ENCODE measurements around the gene FDXACB1.

Gene FDXACB1, protein sequence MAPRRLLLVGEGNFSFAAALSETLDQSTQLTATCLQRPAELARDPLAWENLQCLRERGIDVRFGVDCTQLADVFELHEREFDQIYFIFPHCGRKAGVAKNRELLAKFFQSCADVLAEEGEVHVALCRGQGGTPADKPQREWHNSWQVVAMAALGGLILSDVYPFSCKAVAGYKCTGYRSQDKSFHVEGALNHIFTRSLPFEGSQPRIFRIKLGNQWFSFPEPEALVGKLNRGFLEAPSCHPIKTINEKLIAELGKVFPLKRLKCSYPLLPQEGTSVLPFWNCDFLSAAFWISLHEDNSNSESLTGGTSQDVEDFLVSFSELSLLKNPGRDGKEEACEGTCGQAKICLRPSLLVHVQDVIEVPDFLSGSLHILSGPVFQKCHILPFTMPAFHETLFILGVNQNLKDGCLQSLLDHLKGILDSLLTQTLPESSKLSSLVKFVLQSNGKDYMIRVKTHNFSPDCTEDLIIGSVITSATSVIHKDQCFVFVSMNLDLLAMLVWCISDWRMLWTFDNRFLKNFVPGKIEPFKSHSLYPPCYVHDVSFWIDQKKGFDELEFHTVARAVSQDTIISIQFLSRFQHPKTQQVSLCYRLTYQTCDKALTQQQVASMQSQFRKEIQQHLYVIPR

DNA sequence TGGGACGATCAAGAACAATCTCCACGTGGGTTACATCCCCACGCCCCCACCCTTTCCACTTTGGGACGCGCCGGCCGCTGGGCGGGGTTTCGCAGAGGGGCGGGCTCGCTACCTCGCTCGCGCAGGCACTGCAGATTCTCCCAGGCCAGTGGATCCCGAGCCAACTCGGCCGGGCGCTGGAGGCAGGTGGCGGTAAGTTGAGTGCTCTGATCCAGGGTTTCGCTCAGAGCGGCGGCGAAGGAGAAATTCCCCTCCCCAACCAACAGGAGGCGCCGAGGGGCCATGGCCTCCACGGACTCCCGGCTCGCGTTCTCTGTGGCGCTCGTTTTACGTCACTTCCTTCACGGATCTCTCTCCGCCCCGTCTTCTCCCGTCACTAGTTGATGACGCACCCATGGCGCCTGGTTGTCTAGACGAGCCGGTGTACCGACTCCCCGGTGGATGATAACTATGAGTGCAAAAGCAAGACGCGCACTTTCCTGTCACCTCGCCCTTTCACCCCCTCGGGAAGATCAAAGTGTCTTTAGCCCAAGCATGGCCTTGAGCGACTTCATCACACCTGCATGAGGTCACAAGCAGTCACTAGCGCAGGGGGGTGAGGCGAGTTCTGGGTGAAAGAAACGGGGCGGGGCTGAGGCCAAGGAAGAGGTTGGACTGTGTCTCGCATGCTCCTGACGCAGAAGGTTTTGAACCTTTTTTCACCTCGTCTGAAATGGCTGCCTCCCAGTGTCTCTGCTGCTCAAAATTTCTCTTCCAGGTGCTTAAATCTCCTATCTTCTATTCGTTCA is at the start of gene FDXACB1, which contains the start of gene CFAP68:
TSS of gene FDXACB1 (minus strand) at position 317 of the 788 bp plus-strand sequence. CDS start at position 284, 33 bp downstream.
TSS of gene CFAP68 (plus strand) at position 693 of the 788 bp plus-strand sequence. CDS start at position 713, 20 bp downstream.
- peak; percentile 96 for DNase-seq (ENCODE audit: low spot score)

DNA sequence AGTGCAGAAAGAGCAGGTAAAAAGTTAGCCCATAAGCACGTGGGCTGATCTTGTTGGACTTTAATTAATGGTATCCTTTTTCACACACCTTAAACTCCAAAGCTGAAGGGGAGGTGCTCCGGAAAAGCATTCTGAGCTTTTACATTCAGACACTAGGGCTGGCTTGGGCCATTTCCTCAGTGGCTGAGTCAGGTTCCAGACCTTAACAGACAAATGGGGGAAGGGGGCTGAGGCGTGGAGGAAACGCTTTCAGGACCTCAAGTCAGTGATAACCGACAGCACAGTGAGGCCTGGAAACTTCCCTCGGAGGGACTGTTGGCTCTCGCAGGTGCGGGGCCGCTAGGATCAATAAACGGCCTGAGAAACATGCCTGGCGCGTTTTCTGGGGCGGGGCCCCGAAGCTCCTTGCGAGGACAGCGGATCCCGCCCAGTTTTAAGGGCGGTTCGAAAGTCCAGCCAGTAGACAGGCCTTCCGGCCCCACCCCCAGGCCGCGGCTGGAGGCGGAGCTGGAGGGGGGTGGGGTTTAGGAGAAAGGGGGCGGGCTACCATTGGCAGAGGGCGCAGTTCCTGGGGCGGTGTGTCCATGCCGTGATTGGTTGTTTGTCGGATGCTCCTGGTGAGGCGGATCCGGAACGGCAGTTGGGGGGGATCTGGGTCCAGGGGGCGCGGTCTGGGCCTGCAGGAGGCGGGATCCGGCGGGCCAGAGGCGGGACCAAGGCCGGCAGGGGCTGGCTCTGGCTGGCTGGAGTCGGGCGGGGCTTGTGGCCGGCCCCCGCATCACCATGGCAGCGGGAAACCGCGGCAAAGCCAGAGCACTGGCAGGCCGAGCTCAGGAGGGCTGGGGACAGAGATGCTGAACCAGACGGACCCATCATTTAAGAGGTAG is 47.8 kb upstream of the FDXACB1 start:
- DNase-seq (ENCODE audit: low spot score), result peak; percentile 98

DNA sequence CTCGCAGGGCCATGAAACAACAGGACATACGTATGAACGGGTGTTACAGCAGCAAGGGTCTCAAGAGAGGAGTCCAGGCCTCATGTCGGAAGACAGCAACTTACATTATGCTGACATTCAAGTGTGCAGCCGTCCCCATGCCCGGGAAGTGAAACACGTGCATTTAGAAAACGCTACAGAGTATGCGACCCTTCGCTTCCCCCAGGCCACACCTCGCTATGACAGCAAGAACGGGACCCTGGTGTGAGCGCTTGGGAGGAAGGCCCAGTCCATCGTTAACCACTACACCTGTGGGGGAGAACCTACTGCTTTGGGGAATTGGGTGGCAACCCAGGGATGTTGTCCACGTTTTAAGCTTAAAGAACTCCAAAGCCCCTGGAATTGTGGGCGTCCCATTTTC is 47.0 kb upstream of the FDXACB1 start:
- no peak for DNase-seq (ENCODE audit: low spot score)

DNA sequence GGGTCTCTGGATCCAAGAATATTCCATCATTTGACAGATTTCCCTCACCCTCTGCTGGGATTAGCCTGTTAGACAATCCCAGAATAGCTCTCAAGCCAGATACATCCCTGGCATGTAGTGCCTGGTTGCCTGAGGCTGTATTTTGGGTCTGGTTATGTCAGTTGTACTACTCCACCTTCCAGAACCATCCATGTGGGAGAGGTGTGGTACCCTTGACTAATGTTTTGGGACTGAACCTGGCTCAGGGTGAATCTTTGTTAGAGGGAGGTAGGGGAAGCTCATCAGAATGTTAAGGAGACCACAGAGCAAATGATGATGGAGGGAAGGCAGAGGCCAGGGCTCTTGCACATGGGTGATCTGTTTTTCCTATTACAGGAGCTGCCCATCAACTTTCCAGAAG is 45.0 kb upstream of the FDXACB1 start:
- DNase-seq (ENCODE audit: low spot score), result no peak

DNA sequence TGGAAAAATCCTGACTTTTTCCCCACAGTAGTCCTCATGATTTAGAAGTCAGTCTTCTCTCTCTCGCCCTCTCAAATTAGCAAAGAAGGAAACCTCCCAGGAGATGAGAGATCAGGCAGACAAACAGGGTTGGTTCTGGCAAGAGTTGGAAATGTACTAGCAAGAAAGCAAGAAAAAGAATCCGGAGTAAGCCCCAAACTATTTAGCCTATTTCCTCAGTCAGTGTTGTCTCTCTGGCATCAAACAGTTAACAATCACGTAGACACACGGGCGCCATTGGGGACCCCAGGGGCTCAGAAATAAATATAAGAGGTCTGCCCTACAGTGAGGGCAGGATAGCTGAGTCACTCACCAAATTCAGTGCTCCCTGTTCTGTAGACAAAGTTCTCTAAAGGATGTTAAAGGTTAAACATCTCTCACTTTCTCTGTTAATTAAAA is 44.4 kb upstream of the FDXACB1 start:
- no peak for DNase-seq (ENCODE audit: low spot score)

DNA sequence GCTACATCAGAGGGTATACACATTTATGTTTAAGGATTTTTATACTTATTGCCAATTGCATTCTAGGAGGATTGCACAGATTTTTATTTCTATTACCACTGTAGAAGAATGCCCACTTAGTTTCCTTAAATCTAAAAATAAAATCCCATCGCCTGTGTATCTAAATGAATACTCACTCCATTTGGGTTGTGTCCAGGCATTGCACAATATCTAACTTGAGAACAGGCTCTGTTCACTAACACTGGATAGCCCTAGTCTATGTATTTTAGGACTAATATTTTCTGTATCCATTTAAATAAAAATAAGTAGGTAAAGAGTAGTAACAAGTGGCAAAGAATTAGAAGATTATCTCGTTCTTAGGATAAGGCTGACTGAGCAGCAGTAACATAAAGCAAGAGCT is 43.8 kb upstream of the FDXACB1 start:
- DNase-seq (ENCODE audit: low spot score), result no peak

DNA sequence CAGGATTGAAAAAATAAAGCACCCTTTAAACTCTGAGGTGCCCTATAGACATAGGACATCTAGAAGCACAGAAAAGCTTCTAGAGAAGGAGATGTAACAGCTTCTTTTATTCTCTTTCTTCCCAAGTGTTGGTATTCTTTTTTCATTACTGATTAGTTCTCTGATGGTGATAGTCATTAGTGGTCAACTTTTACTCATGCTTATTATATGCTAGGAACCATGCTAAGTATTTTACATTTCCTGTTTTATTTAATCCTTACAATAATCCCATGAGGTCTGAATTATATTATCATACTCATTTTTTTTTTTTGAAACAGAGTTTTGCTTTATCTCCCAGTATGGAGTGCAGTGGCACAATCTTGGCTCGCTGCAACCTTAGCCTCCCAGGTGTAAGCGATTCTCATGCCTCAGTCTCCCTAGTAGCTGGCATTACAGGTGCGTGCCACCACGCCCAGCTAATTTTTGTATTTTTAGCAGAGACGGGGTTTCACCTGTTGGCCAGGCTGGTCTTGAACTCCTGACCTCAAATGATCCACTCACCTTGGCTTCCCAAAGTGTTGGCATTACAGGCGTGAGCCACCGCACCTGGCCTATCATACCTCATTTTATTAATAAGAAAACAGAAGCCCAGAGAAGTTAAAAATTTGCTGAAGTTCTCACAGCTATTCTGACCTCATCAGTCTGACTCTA is 42.7 kb upstream of the FDXACB1 start:
- no peak for DNase-seq (ENCODE audit: low spot score)

DNA sequence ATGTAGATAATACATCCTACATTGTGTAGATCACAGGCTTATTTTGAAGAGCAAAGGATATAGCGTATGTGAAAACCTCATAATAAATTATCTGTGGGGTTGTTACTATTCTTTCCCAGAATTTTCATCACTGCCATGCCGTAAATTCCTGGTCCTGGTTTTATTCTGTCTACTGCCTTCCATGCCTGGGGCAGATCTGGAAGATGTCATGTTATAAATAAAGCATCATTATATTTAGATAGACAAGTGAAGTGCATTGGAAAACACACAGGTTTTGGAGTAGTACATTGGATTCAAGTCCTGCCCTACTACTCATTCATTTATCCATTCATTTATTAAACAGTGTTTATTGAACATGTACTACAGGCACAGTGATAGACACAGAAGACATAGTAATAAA is 41.9 kb upstream of the FDXACB1 start:
- DNase-seq (ENCODE audit: low spot score), result no peak

DNA sequence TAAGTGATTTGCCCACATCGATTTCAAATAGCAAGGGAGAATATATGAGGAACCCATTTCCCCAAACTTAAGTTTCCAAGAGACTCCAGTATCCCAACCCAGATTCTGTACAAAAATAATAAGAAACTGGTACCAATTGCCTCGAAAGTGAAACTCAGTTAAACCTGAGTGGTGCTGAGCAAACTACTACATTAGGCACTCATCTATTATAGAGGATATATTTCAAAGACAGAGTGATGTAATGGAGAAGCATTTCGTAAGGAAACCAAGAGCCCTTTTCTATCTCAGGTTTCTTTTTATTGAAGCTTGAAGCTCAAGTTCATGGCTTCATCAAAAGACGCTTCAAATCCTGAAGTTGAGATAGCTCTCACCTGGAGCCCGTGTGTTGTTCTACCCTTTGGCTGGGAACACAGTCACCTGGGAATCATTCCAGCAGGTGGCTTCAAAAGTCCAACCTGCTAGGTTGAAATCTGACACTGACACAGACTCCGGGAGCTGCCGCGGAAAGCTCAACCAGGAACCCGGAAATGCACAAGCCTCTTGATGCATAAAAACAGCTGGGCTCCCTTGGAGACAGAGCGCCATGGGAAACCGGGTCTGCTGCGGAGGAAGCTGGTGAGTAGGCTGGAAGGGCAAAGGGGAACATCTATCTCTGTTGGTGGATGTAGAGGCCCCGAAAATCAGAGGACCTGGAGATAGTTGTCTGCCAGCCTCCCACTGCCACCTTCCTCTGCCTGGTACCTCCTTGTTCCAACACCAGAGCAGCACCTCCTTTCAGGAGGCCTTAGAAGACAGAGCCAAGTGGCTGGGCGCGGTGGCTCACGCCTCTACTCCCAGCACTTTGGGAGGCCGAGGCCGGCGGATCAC is 39.7 kb upstream of the FDXACB1 start, which contains the start of gene C11orf52:
TSS of gene C11orf52 (plus strand) at position 524 of the 867 bp plus-strand sequence. CDS start at position 584, 60 bp downstream.
- peak; percentile 72 for DNase-seq (ENCODE audit: low spot score)

DNA sequence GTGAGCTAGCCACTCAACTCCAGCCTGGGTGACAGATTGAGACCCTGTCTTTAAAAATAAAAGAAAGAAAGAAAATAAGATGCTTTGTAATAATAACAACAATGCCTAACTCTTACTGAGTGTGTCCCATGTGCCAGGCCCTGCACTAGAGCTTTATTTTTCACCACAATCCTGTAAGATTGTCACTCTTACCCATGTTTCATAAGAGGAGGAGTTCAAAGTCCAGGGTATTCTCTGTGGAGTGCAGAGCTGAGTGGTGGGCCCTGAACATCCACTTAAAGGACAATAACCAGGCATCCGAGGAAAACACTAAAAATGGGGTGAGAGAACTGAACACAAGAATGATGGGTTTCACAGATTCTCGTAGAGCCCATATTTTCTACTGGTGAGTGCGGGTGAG is 38.8 kb upstream of the FDXACB1 start:
- no peak for DNase-seq (ENCODE audit: low spot score)

DNA sequence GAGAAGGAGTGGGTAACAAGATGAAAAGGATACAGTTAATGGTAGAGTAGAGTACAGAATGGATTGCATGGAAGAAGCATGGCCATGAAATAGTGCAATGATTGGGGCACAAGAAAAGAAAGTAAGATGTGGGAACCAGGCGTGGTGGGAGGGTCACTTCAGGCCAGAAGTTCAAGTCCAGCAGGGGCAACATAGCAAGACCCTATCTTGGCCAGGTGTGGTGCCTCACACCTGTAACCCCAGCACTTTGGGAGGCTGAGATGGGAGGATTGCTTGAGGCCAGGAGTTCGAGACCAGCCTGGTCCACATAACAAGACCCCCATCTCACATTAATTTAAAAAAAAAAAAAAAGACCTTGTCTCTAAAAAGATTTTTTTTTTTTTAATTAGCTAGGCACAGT is 38.3 kb upstream of the FDXACB1 start:
- no peak for DNase-seq (ENCODE audit: low spot score)

DNA sequence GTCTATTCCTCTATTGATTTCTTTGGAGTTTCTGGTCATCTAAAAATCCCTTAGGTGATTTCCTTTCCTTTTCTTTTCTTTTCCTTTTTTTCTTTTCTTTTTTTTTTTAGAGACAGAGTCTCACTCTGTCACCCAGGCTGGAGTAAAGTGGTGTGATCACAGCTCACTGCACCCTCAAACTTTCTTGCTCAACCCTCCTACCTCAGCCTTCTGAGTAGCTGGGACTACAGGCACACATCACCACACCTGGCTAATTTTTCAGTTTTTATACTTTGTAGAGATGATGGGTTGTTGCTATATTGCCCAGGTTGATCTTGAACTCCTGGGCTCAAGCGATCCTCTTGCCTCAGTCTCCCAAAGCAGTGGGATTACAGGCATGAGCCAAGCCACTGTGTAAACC is 37.8 kb upstream of the FDXACB1 start:
- DNase-seq (ENCODE audit: low spot score), result no peak

DNA sequence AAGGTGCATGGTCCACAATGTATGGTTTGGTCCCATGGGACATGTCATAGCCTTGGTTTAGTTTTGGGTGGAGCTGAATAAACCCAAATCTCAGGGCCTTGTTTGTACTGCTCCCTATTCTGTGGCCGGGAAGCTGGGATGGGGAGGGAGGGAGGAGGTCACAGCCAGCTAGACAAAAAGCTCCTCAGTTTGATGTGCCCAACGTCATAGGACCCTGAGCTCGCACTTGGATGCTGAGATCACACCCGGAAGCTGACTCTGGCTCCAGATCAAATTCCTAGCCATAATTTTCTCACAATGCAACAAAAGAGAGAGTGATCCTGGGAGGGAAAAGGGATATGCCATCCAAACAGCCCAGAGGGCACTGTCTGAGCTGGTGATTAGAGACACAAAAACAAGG is 35.0 kb upstream of the FDXACB1 start:
- no peak for DNase-seq (ENCODE audit: low spot score)

DNA sequence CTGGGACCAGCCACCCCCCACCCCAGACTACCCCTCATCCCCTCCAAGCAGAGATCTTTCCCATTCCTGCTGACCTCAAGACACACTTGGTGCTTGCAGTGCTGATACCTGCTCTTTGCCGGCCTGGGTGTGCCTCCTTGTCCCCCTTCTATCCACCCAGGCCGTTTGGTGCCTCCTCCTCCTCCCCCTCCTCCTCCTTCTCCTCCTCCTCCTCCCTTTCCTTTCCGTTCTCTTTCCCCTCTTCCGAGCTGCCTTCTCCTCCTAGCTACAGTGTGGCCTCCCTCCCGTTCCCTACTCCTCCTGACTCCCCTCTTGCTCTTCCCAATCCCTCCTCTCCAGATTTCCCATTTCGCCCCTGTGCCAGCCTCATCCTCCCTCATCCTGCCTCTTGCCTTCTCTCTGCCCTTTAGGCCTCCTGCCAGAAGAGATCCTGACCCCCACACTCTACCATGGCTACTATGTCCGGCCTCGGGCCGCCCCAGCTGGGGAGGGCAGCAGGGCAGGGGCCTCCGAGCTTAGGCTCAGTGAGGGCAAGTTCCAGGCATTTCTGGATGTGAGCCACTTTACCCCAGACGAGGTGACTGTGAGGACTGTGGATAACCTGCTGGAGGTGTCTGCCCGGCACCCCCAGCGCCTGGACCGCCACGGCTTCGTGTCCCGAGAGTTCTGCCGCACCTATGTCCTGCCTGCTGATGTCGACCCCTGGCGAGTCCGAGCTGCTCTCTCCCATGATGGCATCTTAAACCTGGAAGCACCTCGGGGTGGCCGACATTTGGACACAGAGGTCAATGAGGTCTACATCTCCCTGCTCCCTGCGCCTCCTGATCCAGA is 34.3 kb upstream of the FDXACB1 start:
- DNase-seq (ENCODE audit: low spot score), result no peak

DNA sequence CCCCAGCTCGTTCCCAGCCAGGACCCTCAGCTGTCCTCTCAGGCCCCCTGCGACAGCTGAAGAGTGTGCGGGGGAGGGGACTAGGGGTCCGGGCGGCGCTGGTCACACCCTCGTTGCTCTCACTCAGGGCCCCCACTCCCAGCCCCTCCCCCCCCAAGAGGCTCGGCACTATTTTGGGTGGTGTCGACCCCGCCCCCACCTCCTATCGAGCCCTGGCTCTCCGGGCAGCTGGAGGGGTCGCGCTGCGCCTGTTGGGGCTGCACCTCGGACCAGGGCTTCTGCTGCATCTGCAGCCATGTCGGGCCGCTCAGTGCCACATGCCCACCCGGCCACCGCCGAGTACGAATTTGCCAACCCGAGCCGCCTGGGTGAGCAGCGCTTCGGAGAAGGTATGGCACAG is 33.6 kb upstream of the FDXACB1 start, which contains the start of gene HSPB2:
TSS of gene HSPB2 (plus strand) at position 200 of the 400 bp plus-strand sequence. CDS start at position 296, 96 bp downstream.
- peak; percentile 76 for DNase-seq (ENCODE audit: low spot score)

DNA sequence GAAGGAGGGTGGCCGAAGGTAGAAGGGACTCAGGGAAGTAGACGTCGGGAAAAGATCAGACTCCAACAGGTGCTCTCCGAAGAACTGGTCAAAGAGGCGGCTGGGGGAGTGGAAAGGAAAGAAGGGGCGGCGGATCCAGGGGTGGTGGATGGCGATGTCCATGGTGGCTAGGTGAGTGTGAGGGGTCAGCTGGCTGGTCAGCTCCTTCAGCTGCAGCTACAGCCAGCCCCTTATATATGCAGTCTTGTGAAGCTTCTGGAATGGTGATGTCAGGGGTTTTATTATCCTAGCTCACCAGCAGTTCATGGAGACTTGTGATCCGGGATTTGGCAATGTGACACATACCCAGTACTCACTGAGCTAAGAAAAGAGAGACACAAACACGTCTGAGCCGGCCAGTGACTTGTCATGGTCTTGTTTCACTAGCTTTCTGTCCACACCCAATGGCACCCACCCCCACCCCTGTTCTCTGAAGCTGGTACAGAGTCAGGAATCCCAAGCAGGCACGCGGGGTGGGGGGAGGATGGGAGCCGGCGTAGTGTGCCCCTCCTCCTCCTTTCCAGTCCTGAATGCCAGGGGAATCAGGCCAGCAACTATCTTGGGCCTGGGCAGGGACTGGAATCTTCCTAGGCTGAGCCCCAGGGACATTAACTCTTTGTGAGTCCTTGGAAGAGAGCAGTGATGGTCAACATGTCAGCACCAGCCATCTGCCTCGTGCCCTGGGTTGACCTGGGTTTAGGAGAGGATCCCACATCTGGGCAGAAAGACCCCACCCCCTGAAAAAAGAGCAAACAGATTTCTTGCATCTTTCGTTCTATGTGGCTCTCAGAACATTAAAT is 32.8 kb upstream of the FDXACB1 start, which contains the start of gene CRYAB:
TSS of gene CRYAB (minus strand) at position 208 of the 839 bp plus-strand sequence. CDS start at position 162, 46 bp downstream.
- peak; percentile 87 for DNase-seq (ENCODE audit: low spot score)
